HepG2 (cell line): ENCODE measurements around the gene CNTN4. TPM values are rescaled to one million over a fixed set of nuclear protein-coding genes. Genes with fewer than 3 reads are reported as not detected.

Source experiments
- ATAC-seq: fragments of 200-7000 bp; cut with Tn5 transposase; 3 replicates; pipeline ENCODE4 v1.9.1; 2020; ENCODE audit warnings: mild to moderate bottlenecking, moderate library complexity
- BruUV-seq: library from RNA; stranded (reverse); fragments of 400-500 nt; replicated peaks from 2 replicates; lab custom pipeline; 2021; lab: Mats Ljungman, UMichigan
- CTCF ChIA-PET: fragments of 300-600 bp; formaldehyde crosslinking; extraction: SDS; loops from one replicate; lab custom pipeline; 2021; ENCODE audit warnings: low total read pairs, inconsistent platforms, low intra/inter-chr PET ratio; lab: Yijun Ruan, JAX
- POLR2A ChIA-PET: fragments of 350-600 bp; sonication (Branson Sonifier 250); formaldehyde crosslinking; loops from one replicate; lab custom pipeline; 2020; ENCODE audit warnings: antibody characterized with exemption, inconsistent platforms; lab: Yijun Ruan, JAX
- DNase-seq: peaks from one replicate; pipeline ENCODE4 v3.0.0-alpha.2; 2015; ENCODE audit warnings: low spot score
- FAIRE-seq: peaks from 3 replicates; lab custom pipeline; 2011; peaks lifted over from hg19 to GRCh38; lab: Jason Lieb, UNC
- H2AFZ ChIP-seq: one replicate; pipeline ENCODE4 v1.6.1; 2011; ENCODE audit warnings: low read length, inconsistent platforms
- H3K27ac ChIP-seq: fragments of 300-600 bp; 3 replicates; pipeline ENCODE4 v1.8.0; 2011; ENCODE audit warnings: mixed run types, mild to moderate bottlenecking, mixed read lengths, low read length, inconsistent platforms; ENCODE audit not compliant: insufficient read depth; ENCODE audit errors: extremely low read length
- H3K27me3 ChIP-seq, 2 experiments: fragments of 200-600 bp in 1 of 2; 2 replicates in 1 of 2; 3 replicates in 1 of 2; pipeline versions ENCODE4 v1.6.0 to v1.8.0; 2011; ENCODE audit warnings: low read length in 2 of 2, mild to moderate bottlenecking in 2 of 2, moderate library complexity in 2 of 2, inconsistent platforms in 1 of 2; ENCODE audit not compliant: insufficient read depth in 2 of 2, control insufficient read depth in 1 of 2
- H3K36me3 ChIP-seq, 2 experiments: fragments of 200-600 bp in 1 of 2; replicated peaks in 1 of 2; 2 replicates in 1 of 2; 3 replicates in 1 of 2; pipeline versions ENCODE4 v1.5.1 to v1.8.0; 2011; ENCODE audit warnings: low read length in 2 of 2, inconsistent platforms in 1 of 2; ENCODE audit not compliant: insufficient read depth in 2 of 2, control insufficient read depth in 1 of 2
- H3K4me1 ChIP-seq: 2 replicates; pipeline ENCODE4 v1.5.1; 2012; ENCODE audit warnings: low read length, inconsistent platforms; ENCODE audit not compliant: insufficient read depth
- H3K4me2 ChIP-seq: 2 replicates; pipeline ENCODE4 v1.6.0; 2011; ENCODE audit warnings: low read depth, low read length, inconsistent platforms
- H3K4me3 ChIP-seq, 3 experiments: fragments of 200-600 bp in 1 of 3; sonication (generic), shearing (Covaris generic) in 1 of 3; replicated peaks in 1 of 3; 2 replicates each; pipeline ENCODE4 v1.5.1; 2011 to 2016; ENCODE audit warnings: low read length in 3 of 3, inconsistent platforms in 2 of 3, low read depth in 2 of 3, mild to moderate bottlenecking in 2 of 3, control low read depth in 1 of 3, mixed read lengths in 1 of 3; ENCODE audit not compliant: insufficient read depth in 1 of 3
- H3K79me2 ChIP-seq: one replicate; pipeline ENCODE4 v1.6.1; 2011; ENCODE audit warnings: low read length, inconsistent platforms; ENCODE audit not compliant: insufficient read depth
- H3K9ac ChIP-seq: 2 replicates; pipeline ENCODE4 v1.6.0; 2011; ENCODE audit warnings: mild to moderate bottlenecking, low read depth, low read length, inconsistent platforms; ENCODE audit not compliant: insufficient read depth
- H3K9me3 ChIP-seq: 2 replicates; pipeline ENCODE4 v1.5.1; 2012; ENCODE audit warnings: mild to moderate bottlenecking, low read length
- H4K20me1 ChIP-seq: 2 replicates; pipeline ENCODE4 v1.6.0; 2011; ENCODE audit warnings: inconsistent platforms, mild to moderate bottlenecking, low read length, moderate library complexity; ENCODE audit not compliant: insufficient read depth
- FOXO4 ChIP-seq: sonication (generic); formaldehyde crosslinking; conservative IDR thresholded peaks from 2 replicates; pipeline ENCODE4 v1.8.1; 2023; ENCODE audit warnings: missing genetic modification reagents
- HDAC1 ChIP-seq: sonication (generic); formaldehyde crosslinking; IDR thresholded peaks from 2 replicates; pipeline ENCODE4 v1.5.1; 2020; ENCODE audit warnings: mild to moderate bottlenecking, missing genetic modification reagents
- MXD4 ChIP-seq: IDR thresholded peaks from 2 replicates; pipeline ENCODE4 v1.6.1; 2016; ENCODE audit warnings: mild to moderate bottlenecking, missing biosample characterization, missing genetic modification reagents
- NFE2L1 ChIP-seq: sonication (generic); formaldehyde crosslinking; IDR thresholded peaks from 2 replicates; pipeline ENCODE4 v1.4.0; 2020; ENCODE audit warnings: missing genetic modification reagents, mild to moderate bottlenecking, borderline replicate concordance
- ZBED4 ChIP-seq: sonication (generic); formaldehyde crosslinking; IDR thresholded peaks from 2 replicates; pipeline ENCODE4 v1.4.0; 2020; ENCODE audit warnings: missing genetic modification reagents, borderline replicate concordance
- ZNF207 ChIP-seq: fragments of 450-650 bp; IDR thresholded peaks from 2 replicates; pipeline ENCODE4 v1.6.1; 2016; ENCODE audit warnings: antibody characterized with exemption, borderline replicate concordance
- ZNF326 ChIP-seq: sonication (generic); formaldehyde crosslinking; IDR thresholded peaks from 2 replicates; pipeline ENCODE4 v1.4.0; 2020; ENCODE audit warnings: missing genetic modification reagents, borderline replicate concordance
- ZNF562 ChIP-seq: sonication (generic); formaldehyde crosslinking; IDR thresholded peaks from 2 replicates; pipeline ENCODE4 v1.8.0; 2022; ENCODE audit warnings: missing genetic modification reagents, borderline replicate concordance
- ZSCAN20 ChIP-seq: sonication (generic); formaldehyde crosslinking; IDR thresholded peaks from 2 replicates; pipeline ENCODE4 v1.4.0; 2020; ENCODE audit warnings: missing genetic modification reagents, mild to moderate bottlenecking, borderline replicate concordance
- WGBS: methylation state at CpG from one replicate; pipeline ENCODE4 v1.1.6; 2017; ENCODE audit warnings: low lambda C conversion rate; 5-methylcytosine and 5-hydroxymethylcytosine counted together
- in situ Hi-C: cut with HindIII; loops from 2 replicates; pipeline ENCODE4 v1.10.0; 2017; ENCODE audit warnings: low pct_unique_long_range_greater_than_20kb; ENCODE audit not compliant: extremely low pct_ligation_motif_present
- intact Hi-C: fragments of 100-400 bp; cut with micrococcal nuclease; formaldehyde crosslinking; loops from one replicate; pipeline ENCODE4 v1.10.0; 2022; ENCODE audit not compliant: unreplicated experiment
- polyA plus RNA-seq, 8 experiments: library from polyadenylated mRNA; depleted of rRNA in 3 of 8; stranded (reverse) in 7 of 8; unstranded in 1 of 8; fragments of >200 nt; fragmentation: Illumina TruSeq in 4 of 8; extraction: Trizol in 4 of 8; gene quantifications; 2 replicates each; pipeline versions ENCODE4 v1.2.1 to v1.2.3, GENCODE V29; 2011 to 2016; ENCODE audit warnings: low read depth in 4 of 8, missing spikeins in 1 of 8, mixed read lengths in 1 of 8; ENCODE audit not compliant: insufficient read depth in 1 of 8
- total RNA-seq, 5 experiments: library from RNA; depleted of rRNA; stranded (reverse); fragments of >200 nt; fragmentation: Illumina TruSeq; extraction: Trizol; gene quantifications; 2 replicates each; pipeline ENCODE4 v1.2.3, GENCODE V29; 2016; ENCODE audit warnings: low read depth in 1 of 5
- TF ChIP-seq, protein P1 (sequence below): sonication (generic); formaldehyde crosslinking; IDR thresholded peaks from 2 replicates; pipeline ENCODE4 v1.8.1; 2022; ENCODE audit warnings: mild to moderate bottlenecking, missing genetic modification reagents
- TF ChIP-seq, protein P2 (sequence below): sonication (generic); formaldehyde crosslinking; IDR thresholded peaks from 2 replicates; pipeline ENCODE4 v1.4.0; 2020; ENCODE audit warnings: missing genetic modification reagents, mild to moderate bottlenecking, borderline replicate concordance

Gene CNTN4
- total and polyA plus RNA-seq, 2 of the 13 experiments (the other 11 are each of a cell fraction or from before 2014, with no cell fraction given): 0.01 to 0.13 TPM

DNA sequence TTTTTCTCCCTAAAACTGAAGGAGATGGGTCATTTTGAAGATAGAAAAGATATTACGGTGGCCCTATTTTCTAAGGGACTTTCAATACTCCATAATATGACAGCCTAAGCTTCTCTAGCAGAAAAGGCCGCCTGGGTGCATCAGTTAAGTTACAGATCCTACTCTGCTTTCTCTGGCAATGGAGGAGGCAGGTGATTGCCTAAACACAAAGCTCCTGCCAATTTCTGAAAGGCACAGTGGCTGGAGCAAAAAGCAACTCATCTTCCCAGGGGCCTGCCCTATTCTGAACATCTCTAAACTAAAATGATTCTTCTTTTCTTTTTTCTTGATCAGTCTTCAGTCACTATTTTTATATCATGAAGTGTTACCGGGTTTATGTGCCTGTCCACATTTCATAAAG, 276.7 kb downstream of the CNTN4 start:
- no TSS peak for BruUV-seq
- Histone ChIP-seq H3K4me3 (no peak overlapping the region), H3K4me2 (no peak overlapping the region), H2AFZ (no peak overlapping the region), H3K27me3 (no peaks in the 10 kb centered on the region), H3K4me1 (no peaks in the 10 kb centered on the region), H3K27ac (no peak overlapping the region), H4K20me1 (no peaks in the 10 kb centered on the region), H3K79me2 (no peaks in the 10 kb centered on the region), H3K9me3 (no peaks in the 10 kb centered on the region), H3K9ac (no peak overlapping the region), H3K36me3 (no peaks in the 10 kb centered on the region)
- DNase-seq: no peak
- POLR2A ChIA-PET: no interaction called here
- intact Hi-C loops (no loop called here), in situ Hi-C loops (no loop called here)
- CTCF ChIA-PET: no interaction called here
- ATAC-seq: no peak
- FAIRE-seq: no peak
- TF ChIP-seq, protein P1, sequence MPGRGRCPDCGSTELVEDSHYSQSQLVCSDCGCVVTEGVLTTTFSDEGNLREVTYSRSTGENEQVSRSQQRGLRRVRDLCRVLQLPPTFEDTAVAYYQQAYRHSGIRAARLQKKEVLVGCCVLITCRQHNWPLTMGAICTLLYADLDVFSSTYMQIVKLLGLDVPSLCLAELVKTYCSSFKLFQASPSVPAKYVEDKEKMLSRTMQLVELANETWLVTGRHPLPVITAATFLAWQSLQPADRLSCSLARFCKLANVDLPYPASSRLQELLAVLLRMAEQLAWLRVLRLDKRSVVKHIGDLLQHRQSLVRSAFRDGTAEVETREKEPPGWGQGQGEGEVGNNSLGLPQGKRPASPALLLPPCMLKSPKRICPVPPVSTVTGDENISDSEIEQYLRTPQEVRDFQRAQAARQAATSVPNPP (CRISPR knock-in tag): no peak
- 1% methylated on average over 3 of the region's 3 CpGs for WGBS

GRCh38 chr3:2377281-2377680, 278.6 kb downstream of the CNTN4 start:
- BruUV-seq: no TSS peak
- no peaks in the 10 kb centered on the region for H3K9me3 ChIP-seq
- ATAC-seq (no peak), FAIRE-seq (no peak), DNase-seq (no peak)
- no peak overlapping the region for H2AFZ ChIP-seq
- in situ Hi-C loops: no loop called here
- H3K4me3 ChIP-seq: no peak overlapping the region
- H3K9ac ChIP-seq: no peak overlapping the region
- 4% methylated on average over 1 of the region's 1 CpG for WGBS
- H3K27me3 ChIP-seq: no peaks in the 10 kb centered on the region
- POLR2A ChIA-PET: no interaction called here
- intact Hi-C loops: no loop called here
- H3K4me2 ChIP-seq: no peak overlapping the region
- CTCF ChIA-PET: no interaction called here
- H3K79me2 ChIP-seq: no peaks in the 10 kb centered on the region
- no peaks in the 10 kb centered on the region for H3K4me1 ChIP-seq
- H4K20me1 ChIP-seq: no peaks in the 10 kb centered on the region
- H3K27ac ChIP-seq: no peak overlapping the region
- no peaks in the 10 kb centered on the region for H3K36me3 ChIP-seq
- no peak for TF ChIP-seq ZNF562
- no peak for TF ChIP-seq NFE2L1 (CRISPR knock-in tag)
- TF ChIP-seq ZSCAN20 (CRISPR knock-in tag): no peak
- no peak for TF ChIP-seq HDAC1 (CRISPR knock-in tag)
- no peak for TF ChIP-seq MXD4 (CRISPR knock-in tag)
- TF ChIP-seq ZNF207: no peak
- TF ChIP-seq ZNF326 (CRISPR knock-in tag): no peak
- no peak for TF ChIP-seq ZBED4 (CRISPR knock-in tag)
- TF ChIP-seq, protein P2, sequence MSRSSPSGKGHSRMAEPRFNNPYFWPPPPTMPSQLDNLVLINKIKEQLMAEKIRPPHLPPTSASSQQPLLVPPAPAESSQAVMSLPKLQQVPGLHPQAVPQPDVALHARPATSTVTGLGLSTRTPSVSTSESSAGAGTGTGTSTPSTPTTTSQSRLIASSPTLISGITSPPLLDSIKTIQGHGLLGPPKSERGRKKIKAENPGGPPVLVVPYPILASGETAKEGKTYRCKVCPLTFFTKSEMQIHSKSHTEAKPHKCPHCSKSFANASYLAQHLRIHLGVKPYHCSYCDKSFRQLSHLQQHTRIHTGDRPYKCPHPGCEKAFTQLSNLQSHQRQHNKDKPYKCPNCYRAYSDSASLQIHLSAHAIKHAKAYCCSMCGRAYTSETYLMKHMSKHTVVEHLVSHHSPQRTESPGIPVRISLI (CRISPR knock-in tag): no peak
- no peak for TF ChIP-seq FOXO4
